PC-3 (cell line): ENCODE measurements around the gene ZNF335.

Experiments used
- EZH2phosphoT487 ChIP-seq: fragments of 300-600 bp; sonication (generic); IDR thresholded peaks from 2 replicates; pipeline ENCODE4 v1.6.1; 2018; ENCODE audit warnings: mild to moderate bottlenecking, antibody characterized with exemption, low read length, borderline replicate concordance
- TF ChIP-seq, protein P1 (sequence below): fragments of 300-600 bp; sonication (generic); conservative IDR thresholded peaks from 2 replicates; pipeline ENCODE4 v1.5.1; 2017; ENCODE audit warnings: antibody characterized with exemption, low read depth, mild to moderate bottlenecking, low read length

- TF ChIP-seq, protein P1, sequence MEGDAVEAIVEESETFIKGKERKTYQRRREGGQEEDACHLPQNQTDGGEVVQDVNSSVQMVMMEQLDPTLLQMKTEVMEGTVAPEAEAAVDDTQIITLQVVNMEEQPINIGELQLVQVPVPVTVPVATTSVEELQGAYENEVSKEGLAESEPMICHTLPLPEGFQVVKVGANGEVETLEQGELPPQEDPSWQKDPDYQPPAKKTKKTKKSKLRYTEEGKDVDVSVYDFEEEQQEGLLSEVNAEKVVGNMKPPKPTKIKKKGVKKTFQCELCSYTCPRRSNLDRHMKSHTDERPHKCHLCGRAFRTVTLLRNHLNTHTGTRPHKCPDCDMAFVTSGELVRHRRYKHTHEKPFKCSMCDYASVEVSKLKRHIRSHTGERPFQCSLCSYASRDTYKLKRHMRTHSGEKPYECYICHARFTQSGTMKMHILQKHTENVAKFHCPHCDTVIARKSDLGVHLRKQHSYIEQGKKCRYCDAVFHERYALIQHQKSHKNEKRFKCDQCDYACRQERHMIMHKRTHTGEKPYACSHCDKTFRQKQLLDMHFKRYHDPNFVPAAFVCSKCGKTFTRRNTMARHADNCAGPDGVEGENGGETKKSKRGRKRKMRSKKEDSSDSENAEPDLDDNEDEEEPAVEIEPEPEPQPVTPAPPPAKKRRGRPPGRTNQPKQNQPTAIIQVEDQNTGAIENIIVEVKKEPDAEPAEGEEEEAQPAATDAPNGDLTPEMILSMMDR, result no peak
- no peak for TF ChIP-seq EZH2phosphoT487
Measured at GRCh38 chr20:45921337-45922189, 50.4 kb downstream of the ZNF335 start.
